Coronary artery (tissue), 2 donors: Measurements from ENCODE around the gene GRIN3B.

Source experiments
- DNase-seq: peaks from one replicate; pipeline ENCODE4 v3.0.0-alpha.2; 2017; ENCODE audit warnings: low spot score
- H3K27ac ChIP-seq, 2 donors: fragments of 200-600 bp; sonication (generic); one replicate each; pipeline ENCODE4 v1.5.1; 2016 to 2019
- H3K4me3 ChIP-seq: fragments of 200-600 bp; sonication (generic); 2 replicates; pipeline ENCODE4 v1.5.1; 2016; ENCODE audit warnings: mild to moderate bottlenecking, moderate library complexity
- CTCF ChIP-seq: fragments of 200-600 bp; sonication (generic); IDR thresholded peaks from one replicate; pipeline ENCODE4 v1.5.1; 2019; ENCODE audit warnings: antibody characterized with exemption

Gene GRIN3B

GRCh38 chr19:1004204-1004802 lies 4.1 kb downstream of the GRIN3B start:
- no peak for DNase-seq
- no peak overlapping the region for H3K4me3 ChIP-seq
- TF ChIP-seq CTCF = no peak
- no peak overlapping the region for H3K27ac ChIP-seq

GRCh38 chr19:1004803-1005664 lies 4.8 kb downstream of the GRIN3B start:
- Histone ChIP-seq H3K4me3 (no peak overlapping the region), H3K27ac (no peak overlapping the region)
- no peak for TF ChIP-seq CTCF
- DNase-seq = no peak

GRCh38 chr19:1006711-1007398 lies 6.6 kb downstream of the GRIN3B start:
- H3K4me3 ChIP-seq = no peak overlapping the region
- no peak overlapping the region for H3K27ac ChIP-seq
- DNase-seq = no peak
- no peak for TF ChIP-seq CTCF

- TF ChIP-seq CTCF = no peak
- H3K4me3 ChIP-seq = no peak overlapping the region
- no peak for DNase-seq
- H3K27ac ChIP-seq = no peak overlapping the region
These were observed 7.4 kb downstream of the GRIN3B start for GRCh38 chr19:1007399-1008251.

GRCh38 chr19:1008268-1009040 lies 8.2 kb downstream of the GRIN3B start:
- Histone ChIP-seq H3K27ac (no peak overlapping the region), H3K4me3 (no peak overlapping the region)
- no peak for TF ChIP-seq CTCF
- DNase-seq = no peak
